NCI-H526 (cell line): ENCODE data around the gene CAPN5.

Experiments used
- DNase-seq, 2 experiments: peaks; one replicate each; lab custom pipeline; 2025; lab: John Stamatoyannopoulos, UW

The CAPN5 gene

GRCh38 chr11:77100166-77101042 is 33.6 kb downstream of the CAPN5 start:
- no peak for DNase-seq

DNA sequence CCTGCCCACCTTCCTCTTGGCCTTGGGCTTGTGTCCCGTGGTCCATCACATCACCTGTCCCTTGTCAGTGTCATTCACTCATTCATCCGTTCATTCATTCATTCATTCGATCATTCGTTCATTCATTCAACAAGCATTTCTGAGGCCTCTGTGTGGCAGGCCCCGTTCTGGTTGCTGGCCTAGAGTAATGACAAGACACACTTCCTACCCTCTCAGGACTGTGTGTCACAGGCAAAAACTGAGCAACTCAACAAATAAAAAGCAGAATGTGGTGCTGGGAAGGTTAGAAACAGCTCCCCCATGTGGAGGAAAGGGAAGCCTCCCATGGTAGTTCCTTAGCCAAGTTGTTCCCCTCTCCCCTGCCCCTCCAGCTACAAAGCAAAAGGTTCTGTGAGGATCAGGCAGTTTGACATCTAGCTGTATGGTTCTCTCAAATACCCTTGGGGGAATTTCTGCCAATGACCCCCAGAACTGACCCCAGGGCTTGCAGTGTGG is 34.3 kb downstream of the CAPN5 start:
- DNase-seq: peak in 1 of 2 experiments; percentile 11

DNA sequence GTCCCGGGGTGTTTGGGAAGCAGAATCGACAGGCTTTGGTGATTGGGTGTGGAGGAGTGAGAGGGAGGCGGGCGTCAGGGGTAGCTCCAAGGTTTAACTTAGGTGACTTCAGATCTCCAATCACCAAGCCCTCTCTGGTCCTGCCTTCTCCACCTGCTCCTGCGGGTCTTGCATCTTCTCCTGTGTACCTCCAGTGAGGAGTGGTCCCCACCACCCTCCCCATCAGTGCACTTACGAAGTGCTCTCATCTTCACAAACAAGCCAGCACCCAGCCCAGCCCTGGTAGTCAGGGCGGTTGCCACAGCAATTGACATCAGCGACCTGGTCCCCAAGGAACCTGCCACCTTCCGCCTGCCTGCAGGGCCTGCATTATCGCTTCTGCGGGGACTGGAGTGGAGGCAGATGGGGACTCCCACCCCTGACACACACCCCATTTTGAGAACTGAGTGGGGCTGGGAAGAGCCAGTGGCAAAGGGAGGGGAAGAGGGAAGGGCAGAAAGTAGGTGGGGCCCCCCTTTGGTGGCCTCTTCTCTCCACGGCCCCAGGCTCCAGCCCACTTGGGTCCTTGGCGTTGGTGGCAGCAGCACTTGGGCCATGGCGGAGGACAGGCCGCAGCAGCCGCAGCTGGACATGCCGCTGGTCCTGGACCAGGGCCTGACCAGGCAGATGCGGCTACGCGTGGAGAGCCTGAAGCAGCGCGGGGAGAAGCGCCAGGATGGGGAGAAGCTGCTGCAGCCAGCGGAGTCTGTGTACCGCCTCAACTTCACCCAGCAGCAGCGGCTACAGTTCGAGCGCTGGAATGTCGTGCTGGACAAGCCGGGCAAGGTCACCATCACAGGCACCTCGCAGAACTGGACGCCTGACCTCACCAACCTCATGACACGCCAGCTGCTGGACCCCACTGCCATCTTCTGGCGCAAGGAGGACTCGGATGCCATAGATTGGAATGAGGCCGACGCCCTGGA is 35.8 kb downstream of the CAPN5 start, which contains the start of gene OMP:
TSS of gene OMP (plus strand) at position 595 of the 965 bp plus-strand sequence. CDS start at position 595, 0 bp downstream.
- no peak for DNase-seq

DNA sequence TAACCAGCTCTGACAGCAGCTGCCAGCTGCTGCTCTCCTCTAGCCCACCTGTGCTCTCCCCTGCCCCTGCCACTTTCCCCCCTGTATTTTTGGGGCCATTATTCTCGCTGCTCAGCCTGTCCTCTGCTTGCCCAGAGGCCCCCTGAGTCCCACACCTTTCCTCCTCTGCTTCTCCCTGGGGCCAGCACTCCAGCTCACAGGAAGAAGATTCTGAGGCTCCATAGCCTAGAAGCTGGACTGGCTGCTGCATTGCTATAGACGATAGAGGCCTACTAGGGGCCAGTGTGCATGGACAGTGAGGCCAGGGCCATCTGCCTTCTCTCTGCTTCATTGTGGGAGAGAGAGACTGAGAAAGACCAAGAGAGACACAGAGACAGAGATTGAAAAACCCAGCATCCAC is 36.5 kb downstream of the CAPN5 start:
- no peak for DNase-seq

- no peak for DNase-seq
Observed at GRCh38 chr11:77104727-77105126, 38.0 kb downstream of the CAPN5 start.

DNA sequence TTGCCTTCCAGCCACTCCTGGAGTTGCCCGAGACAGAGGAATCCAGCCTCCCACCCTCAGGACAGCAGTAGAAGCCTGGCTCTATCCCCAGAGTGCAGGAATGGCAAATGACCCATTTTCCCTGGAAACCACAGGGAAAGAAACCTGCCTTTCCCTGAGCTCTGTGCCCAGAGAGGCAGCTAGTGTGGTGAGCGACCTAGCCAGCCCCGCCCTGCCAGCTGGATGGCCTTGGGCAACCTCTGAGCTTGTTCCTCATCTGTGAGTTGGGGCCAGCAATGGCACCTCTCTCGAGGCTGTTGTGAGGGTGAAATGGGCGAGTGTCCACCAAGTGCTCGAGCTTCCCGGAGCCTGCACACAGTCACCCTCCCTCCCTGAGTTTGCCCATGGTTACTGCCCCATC is 39.5 kb downstream of the CAPN5 start:
- no peak for DNase-seq

GRCh38 chr11:77106759-77107158 is 40.0 kb downstream of the CAPN5 start:
- no peak for DNase-seq

- no peak for DNase-seq
Observed at GRCh38 chr11:77107950-77108349, 41.2 kb downstream of the CAPN5 start.

DNA sequence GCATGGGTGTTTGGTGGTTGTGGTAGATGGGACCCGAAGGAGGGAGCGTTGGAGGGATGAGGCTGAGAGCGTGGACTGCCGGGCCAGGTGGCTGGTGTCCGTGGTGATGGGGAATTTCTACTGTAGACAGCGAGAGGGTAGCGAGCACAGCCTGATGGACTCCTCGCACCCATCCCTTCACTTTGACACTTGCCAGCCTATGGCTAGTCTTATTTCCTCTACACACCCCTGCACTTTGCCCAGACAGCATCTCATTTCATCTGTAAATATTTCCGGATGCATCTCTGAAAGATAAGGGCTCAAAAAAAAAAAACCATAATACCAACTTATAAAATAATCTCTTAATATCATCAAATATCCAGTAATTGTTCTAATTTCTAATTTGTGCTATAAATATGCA is 41.7 kb downstream of the CAPN5 start:
- DNase-seq: no peak

DNA sequence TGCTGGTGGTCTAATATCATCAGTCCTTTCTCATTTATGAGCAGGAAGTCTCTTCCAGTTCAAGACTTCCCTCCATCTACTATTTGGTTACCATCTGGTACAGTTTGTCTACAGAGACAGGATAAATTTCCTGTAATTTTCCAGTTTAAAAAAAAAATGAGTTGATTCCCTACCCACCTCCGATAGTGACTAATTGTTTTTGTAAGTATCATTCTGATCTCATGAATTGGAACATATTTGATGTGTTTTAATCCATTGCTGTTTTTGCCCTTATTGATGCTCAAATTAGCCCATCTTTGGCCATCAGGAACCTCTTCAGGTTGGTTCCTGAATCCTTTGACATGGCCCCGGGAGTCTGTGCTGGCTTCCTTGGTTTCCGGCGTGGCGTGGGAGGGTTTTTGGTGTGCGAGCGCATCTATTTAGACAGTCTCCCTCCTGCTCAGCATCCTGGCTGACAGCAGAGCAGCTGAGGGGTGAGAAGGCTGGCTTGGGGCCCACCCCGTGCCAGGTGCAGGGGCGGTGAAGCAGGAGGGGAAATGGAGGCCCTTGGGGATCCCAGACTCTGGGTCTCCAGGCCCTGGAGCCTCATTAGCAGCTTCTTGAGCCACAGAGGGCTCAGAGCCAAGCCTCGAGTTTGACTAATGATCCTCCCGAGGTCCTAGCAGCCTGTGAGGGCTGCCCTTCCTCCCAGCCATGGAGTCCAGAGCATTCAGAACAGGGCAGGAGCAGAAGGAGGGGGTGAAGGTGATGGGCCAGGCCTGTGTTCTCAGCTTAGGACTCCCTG is 42.7 kb downstream of the CAPN5 start:
- no peak for DNase-seq

GRCh38 chr11:77110836-77111235 is 44.1 kb downstream of the CAPN5 start:
- no peak for DNase-seq

- DNase-seq: no peak
Observed at GRCh38 chr11:77111277-77111676, 44.5 kb downstream of the CAPN5 start.

GRCh38 chr11:77111946-77112345 is 45.2 kb downstream of the CAPN5 start:
- DNase-seq: no peak

DNA sequence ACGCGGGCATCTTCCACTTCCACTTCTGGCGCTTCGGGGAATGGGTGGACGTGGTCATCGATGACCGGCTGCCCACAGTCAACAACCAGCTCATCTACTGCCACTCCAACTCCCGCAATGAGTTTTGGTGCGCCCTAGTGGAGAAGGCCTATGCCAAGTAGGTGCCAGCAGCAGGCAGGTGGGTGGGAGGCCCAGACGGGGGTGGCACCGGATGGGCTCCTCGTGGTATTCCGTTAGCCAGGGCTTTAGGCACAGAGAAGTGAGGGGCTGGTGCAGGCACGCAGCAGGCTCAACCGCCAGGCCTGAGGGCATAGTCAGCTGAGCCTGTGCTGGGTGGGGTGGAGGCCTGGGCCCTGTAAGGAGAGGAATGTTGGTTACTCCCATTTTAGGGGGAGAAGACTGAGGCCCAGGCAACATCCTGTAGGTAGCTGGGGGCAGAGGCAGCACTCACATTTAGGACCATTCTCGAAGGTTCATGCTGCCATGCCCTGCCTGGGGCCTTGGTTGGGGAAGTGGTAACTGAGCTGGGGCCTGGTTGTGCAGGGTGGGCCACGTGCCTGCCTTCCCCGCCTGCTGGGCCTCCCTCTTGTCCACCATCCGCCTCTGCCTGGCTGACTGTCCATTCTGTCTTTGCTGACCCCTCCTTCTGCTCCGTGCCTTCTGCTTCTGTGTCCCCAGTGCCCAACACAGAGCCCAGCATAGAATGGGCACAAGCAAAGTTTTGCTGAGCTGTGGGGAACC is 46.0 kb downstream of the CAPN5 start:
- DNase-seq: no peak

DNA sequence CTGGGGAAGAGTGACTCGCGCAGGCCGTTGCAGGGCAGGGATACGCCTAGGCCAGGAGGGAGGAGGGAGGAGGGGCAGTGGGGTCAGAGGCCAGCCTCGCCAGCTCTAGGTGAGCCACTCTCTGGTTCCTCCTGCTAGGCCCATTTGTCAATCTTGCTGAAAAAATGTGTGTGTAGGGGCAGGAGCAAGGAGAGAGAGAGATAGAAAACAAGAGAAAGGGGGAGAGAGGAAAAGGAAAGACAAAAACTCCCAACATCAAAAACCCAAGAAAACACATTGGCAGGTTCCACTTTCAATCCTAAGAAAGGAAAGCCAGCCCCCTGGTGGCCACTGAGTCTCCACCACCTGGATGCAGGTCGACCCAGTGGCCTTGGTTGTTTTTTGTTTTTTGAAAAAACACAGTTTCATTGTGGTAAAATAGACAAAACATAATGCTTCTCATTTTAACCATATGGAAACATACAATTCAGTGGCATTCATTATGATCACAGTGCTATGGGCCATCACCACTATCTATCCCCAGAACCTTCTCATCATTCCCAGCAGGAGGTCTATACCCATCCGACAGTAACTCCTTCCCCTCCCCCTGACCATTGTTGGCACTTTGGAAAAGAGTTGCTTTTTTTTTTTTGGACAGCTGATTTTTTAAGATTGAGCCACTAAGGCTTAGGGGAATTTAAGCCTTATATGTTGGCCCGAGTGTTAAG is 46.8 kb downstream of the CAPN5 start:
- peak in 1 of 2 experiments; percentile 46 for DNase-seq

GRCh38 chr11:77114089-77114463 is 47.3 kb downstream of the CAPN5 start:
- DNase-seq: no peak

DNA sequence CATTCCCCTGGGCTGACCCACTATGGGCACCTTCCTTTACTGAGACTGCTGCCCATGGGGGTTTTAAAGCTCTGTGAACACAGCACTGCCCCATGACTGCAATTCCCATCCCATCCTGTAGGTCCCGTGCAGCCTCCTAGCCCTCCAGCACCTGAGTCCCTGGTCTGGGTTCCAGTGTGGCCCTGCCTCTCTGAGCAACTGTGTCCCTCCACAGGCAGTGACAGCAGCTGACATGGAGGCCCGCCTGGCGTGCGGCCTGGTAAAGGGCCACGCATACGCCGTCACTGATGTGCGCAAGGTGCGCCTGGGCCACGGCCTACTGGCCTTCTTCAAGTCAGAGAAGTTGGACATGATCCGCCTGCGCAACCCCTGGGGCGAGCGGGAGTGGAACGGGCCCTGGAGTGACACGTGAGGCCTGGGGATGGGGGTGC is 48.4 kb downstream of the CAPN5 start:
- peak in 1 of 2 experiments; percentile 29 for DNase-seq

- no peak for DNase-seq
Observed at GRCh38 chr11:77115956-77116355, 49.2 kb downstream of the CAPN5 start.

- DNase-seq: no peak
Observed at GRCh38 chr11:77117492-77117891, 50.7 kb downstream of the CAPN5 start.

- no peak for DNase-seq
Observed at GRCh38 chr11:77118086-77118485, 51.3 kb downstream of the CAPN5 start.
